Colonic mucosa (tissue), 4 donors: ENCODE results near the gene SFI1. TPM values are rescaled to one million over a fixed set of nuclear protein-coding genes. Genes with fewer than 3 reads are reported as not detected.

Source experiments
- DNase-seq: peaks from one replicate; pipeline ENCODE4 v3.0.0-alpha.2; 2020
- H3K27ac ChIP-seq: fragments of 200-600 bp; one replicate; pipeline ENCODE4 v1.8.0; 2021
- H3K27me3 ChIP-seq: fragments of 200-600 bp; one replicate; pipeline ENCODE4 v1.8.0; 2021
- H3K36me3 ChIP-seq: fragments of 200-600 bp; one replicate; pipeline ENCODE4 v1.8.0; 2021
- H3K4me1 ChIP-seq: fragments of 200-600 bp; one replicate; pipeline ENCODE4 v1.8.0; 2021; ENCODE audit warnings: mild to moderate bottlenecking
- H3K4me3 ChIP-seq: fragments of 200-600 bp; one replicate; pipeline ENCODE4 v1.8.0; 2021
- H3K9ac ChIP-seq, 2 donors: one replicate each; pipeline ENCODE4 v1.7.0; 2013; ENCODE audit warnings: control low read depth in 2 of 2, low read depth in 2 of 2, low read length in 2 of 2
- H3K9me3 ChIP-seq: fragments of 200-600 bp; one replicate; pipeline ENCODE4 v1.8.0; 2021
- CTCF ChIP-seq: fragments of 200-600 bp; IDR thresholded peaks from one replicate; pipeline ENCODE4 v1.8.0; 2022; ENCODE audit warnings: antibody characterized with exemption, mild to moderate bottlenecking
- intact Hi-C: fragments of 100-400 bp; cut with DNase I; formaldehyde crosslinking; loops from one replicate; pipeline ENCODE4 v1.14.1; 2022
- total RNA-seq, 2 donors: library from RNA; stranded (reverse); fragmentation: NEBNext Ultra II Directional in 1 of 2; extraction: Animal tissue kit (Norgen Biotek cat#: 25700) in 1 of 2; gene quantifications; one replicate each; pipeline ENCODE4 v1.2.1, GENCODE V29; 2021
- donor health status: healthy.
- donor health status: DM: no; HTN: no; CAD: no.
- donor health status: DM: no; HTN: no; CAD: no.

SFI1 gene
- total RNA-seq, 2 donors from 2014 or later = 24.1 to 47.8 TPM

GRCh38 chr22:31449506-31449905 lies 46.8 kb upstream of the SFI1 start:
- no peak overlapping the region for H3K27ac ChIP-seq

GRCh38 chr22:31451709-31452571 lies 44.4 kb upstream of the SFI1 start:
- H3K9ac ChIP-seq = no peak overlapping the region
- no peaks in the 10 kb centered on the region for H3K36me3 ChIP-seq
- no peak overlapping the region for H3K4me3 ChIP-seq
- no peaks in the 10 kb centered on the region for H3K4me1 ChIP-seq
- intact Hi-C loops = no loop called here
- no peaks in the 10 kb centered on the region for H3K27me3 ChIP-seq
- DNase-seq = peak; percentile 18
- no peaks in the 10 kb centered on the region for H3K9me3 ChIP-seq
- H3K27ac ChIP-seq = no peak overlapping the region
- peak; percentile 23 for TF ChIP-seq CTCF

More at GRCh38 chr22:31449506-31449905, 46.8 kb upstream of the SFI1 start:
- no peak for DNase-seq
- intact Hi-C loops = no loop called here
- Histone ChIP-seq H3K27me3 (no peaks in the 10 kb centered on the region), H3K9ac (no peak overlapping the region), H3K4me3 (no peak overlapping the region), H3K9me3 (no peaks in the 10 kb centered on the region), H3K36me3 (no peaks in the 10 kb centered on the region), H3K4me1 (no peaks in the 10 kb centered on the region)
- no peak for TF ChIP-seq CTCF

GRCh38 chr22:31461699-31462098 lies 34.6 kb upstream of the SFI1 start:
- no peak for TF ChIP-seq CTCF
- Histone ChIP-seq H3K9me3 (no peaks in the 10 kb centered on the region), H3K27me3 (no peaks in the 10 kb centered on the region), H3K36me3 (peaks cover 7% of the 10 kb centered on the region), H3K27ac (no peak overlapping the region), H3K4me3 (no peak overlapping the region), H3K9ac (no peak overlapping the region), H3K4me1 (no peaks in the 10 kb centered on the region)
- no peak for DNase-seq
- intact Hi-C loops = no loop called here

GRCh38 chr22:31465307-31465706 lies 31.0 kb upstream of the SFI1 start:
- H3K27me3 ChIP-seq = no peaks in the 10 kb centered on the region
- H3K4me3 ChIP-seq = no peak overlapping the region
- peaks cover 12% of the 10 kb centered on the region for H3K36me3 ChIP-seq
- no peak for TF ChIP-seq CTCF
- H3K9ac ChIP-seq = no peak overlapping the region
- no peaks in the 10 kb centered on the region for H3K4me1 ChIP-seq
- H3K9me3 ChIP-seq = no peaks in the 10 kb centered on the region
- DNase-seq = no peak
- no peak overlapping the region for H3K27ac ChIP-seq
- intact Hi-C loops = no loop called here

- Histone ChIP-seq H3K4me1 (no peaks in the 10 kb centered on the region), H3K9ac (no peak overlapping the region), H3K4me3 (no peak overlapping the region), H3K27ac (no peak overlapping the region), H3K36me3 (no peaks in the 10 kb centered on the region), H3K9me3 (no peaks in the 10 kb centered on the region), H3K27me3 (no peaks in the 10 kb centered on the region)
- intact Hi-C loops = no loop called here
- no peak for TF ChIP-seq CTCF
- no peak for DNase-seq
These were observed 21.6 kb upstream of the SFI1 start for GRCh38 chr22:31474743-31475142.
